Glomerular visceral epithelial cell (primary cell): Measurements from ENCODE around the gene AGPAT3.

Source experiments
- DNase-seq: peaks from one replicate; pipeline ENCODE4 v3.0.0-alpha.2; 2016; ENCODE audit errors: extremely low spot score

AGPAT3 gene

GRCh38 chr21:43921979-43922945 is 57.2 kb downstream of the AGPAT3 start:
- DNase-seq, result peak; percentile 36

GRCh38 chr21:43922949-43923348 is 57.9 kb downstream of the AGPAT3 start:
- no peak for DNase-seq

- DNase-seq, result peak; percentile 42
Measured at GRCh38 chr21:43923391-43923790, 58.4 kb downstream of the AGPAT3 start.

GRCh38 chr21:43924421-43925095 is 59.5 kb downstream of the AGPAT3 start:
- DNase-seq, result no peak

GRCh38 chr21:43925096-43925481 is 60.1 kb downstream of the AGPAT3 start:
- DNase-seq, result no peak

- no peak for DNase-seq
Measured at GRCh38 chr21:43925609-43926008, 60.6 kb downstream of the AGPAT3 start.

- no peak for DNase-seq
Measured at GRCh38 chr21:43926196-43926595, 61.2 kb downstream of the AGPAT3 start.

- DNase-seq, result no peak
Measured at GRCh38 chr21:43927591-43928221, 62.7 kb downstream of the AGPAT3 start.

GRCh38 chr21:43928222-43929125 is 63.5 kb downstream of the AGPAT3 start:
- no peak for DNase-seq

- DNase-seq, result no peak
Measured at GRCh38 chr21:43929217-43929971, 64.4 kb downstream of the AGPAT3 start.

GRCh38 chr21:43930074-43930847 is 65.2 kb downstream of the AGPAT3 start:
- DNase-seq, result no peak

GRCh38 chr21:43930848-43931375 is 65.9 kb downstream of the AGPAT3 start:
- no peak for DNase-seq

GRCh38 chr21:43931489-43931888 is 66.5 kb downstream of the AGPAT3 start:
- DNase-seq, result no peak

- DNase-seq, result no peak
Measured at GRCh38 chr21:43932005-43932404, 67.0 kb downstream of the AGPAT3 start.

- no peak for DNase-seq
Measured at GRCh38 chr21:43933199-43933598, 68.2 kb downstream of the AGPAT3 start.

GRCh38 chr21:43933680-43934079 is 68.7 kb downstream of the AGPAT3 start:
- DNase-seq, result no peak

- no peak for DNase-seq
Measured at GRCh38 chr21:43934116-43934515, 69.1 kb downstream of the AGPAT3 start.

GRCh38 chr21:43934716-43935705 is 70.0 kb downstream of the AGPAT3 start:
- DNase-seq, result no peak
